GM21717 (cell line): ENCODE data around the gene VPS4B.

Experiments
- ATAC-seq: cut with Tn5 transposase; IDR thresholded peaks from one replicate; pipeline ENCODE4 v1.9.1; 2021; ENCODE audit warnings: mild to moderate bottlenecking, moderate library complexity; ENCODE audit not compliant: unreplicated experiment

The VPS4B gene

DNA sequence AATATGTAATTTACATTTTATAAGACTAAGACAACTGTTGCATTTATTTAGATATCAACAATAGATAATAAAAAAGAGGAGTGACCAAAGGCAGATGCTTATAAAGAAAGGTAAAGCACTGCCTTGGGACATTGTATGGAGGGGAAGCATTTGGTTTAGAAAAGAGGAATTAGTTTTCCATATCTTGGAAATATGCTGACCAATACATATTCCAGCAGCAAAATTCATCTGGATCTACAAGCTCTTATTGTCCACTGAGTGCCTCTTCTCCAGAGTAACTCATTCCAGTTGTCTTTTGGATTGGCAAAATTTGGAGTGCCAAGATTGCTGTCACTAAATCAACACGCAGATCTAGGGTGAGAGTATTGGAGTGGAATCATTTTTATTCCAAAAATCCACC is 8.9 kb upstream of the VPS4B start:
- no peak for ATAC-seq

DNA sequence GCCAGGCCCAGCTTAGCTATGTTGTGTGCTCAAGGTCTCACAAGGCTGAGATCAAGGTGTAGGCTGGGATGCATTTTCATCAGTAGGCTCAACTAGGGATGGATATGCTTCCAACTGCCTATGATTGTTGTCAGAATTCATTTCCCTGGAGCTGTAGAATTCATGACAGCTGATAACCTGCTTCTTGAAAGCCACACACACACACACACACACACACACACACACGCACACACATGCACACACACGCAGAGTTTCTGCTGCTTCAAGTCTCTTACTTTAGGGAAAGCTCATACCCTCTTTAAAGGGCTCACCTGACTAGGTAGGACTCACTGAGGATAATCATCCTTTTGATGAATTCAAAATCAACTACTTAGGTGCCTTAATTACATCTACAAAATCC is 8.2 kb upstream of the VPS4B start:
- ATAC-seq: no peak

DNA sequence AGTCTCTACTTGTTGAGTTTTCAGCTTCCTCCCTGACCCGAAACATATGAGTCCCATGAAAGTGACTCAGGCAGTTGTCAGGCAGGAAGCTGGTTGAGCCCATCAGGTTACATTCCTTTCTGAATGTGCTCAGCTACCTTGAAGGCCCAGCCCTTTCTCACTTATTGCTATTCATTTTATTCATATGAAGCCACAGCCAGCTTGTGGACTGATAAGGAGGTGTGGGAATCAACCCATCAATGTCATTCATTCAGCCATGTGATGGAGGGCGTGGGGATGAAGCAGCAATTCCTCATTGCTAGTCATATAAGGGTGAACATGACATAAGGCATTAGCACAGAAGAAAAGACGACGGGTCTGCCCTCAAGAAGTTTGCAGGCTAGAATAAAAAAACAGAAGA is 5.3 kb upstream of the VPS4B start:
- ATAC-seq: no peak

DNA sequence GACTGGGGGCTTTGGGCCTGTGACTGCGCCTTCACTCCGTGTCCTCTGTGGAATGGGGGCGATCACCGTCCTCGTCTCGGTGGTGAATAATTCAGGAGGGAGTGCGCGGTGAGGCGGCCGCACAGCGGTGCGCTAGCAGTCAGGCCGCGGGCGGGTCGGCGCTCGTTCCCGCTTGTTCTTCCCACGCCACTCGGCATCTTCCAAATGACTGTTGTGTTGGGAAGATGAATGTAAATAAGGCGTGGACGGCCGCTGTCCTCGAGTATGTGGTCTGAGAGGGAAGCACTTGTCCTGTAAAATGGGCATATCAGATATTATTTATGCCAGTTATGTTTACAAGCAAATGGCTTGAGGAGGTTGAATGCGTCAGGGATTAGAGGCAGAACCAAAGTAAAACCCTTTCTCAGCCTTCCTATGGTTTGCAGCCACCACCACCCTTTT is 608 bp upstream of the VPS4B start:
- ATAC-seq: peak; percentile 32

DNA sequence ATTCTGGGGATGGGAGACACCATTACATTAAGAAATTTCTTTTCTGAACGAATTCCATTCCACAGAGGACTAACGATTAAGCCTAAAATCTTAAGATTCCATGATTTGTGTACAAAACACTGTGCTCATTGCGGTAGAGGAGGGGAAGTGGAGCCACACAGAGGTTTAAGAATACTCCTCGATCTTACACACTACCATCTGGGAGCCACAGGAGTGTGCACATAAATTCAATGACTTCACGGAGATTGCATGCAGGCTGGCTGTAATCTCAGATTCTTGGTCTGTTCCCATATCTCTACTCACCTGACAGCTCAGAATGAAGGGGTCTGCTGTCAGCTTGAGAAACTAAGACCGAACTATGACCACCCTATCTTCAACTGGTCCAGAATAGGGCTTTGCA is 762 bp downstream of the VPS4B start:
- no peak for ATAC-seq

DNA sequence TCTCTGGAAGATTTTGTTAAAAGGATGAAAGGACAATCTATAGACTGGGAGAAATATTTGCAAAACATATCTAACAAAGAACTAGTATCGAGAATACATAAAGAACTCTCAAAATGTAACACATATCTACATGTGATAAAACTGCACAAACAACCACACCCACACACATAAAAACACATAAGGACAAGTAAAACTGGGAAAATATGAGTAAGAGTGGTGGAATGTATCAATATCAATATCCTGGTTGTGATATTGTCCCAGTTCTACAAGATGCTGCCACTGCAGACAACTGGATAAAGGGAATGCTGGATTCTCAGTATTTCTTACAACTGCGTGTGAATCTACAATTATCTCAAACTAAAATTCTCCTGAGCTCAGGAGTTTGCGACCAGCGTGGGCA is 9.3 kb downstream of the VPS4B start:
- ATAC-seq: no peak

DNA sequence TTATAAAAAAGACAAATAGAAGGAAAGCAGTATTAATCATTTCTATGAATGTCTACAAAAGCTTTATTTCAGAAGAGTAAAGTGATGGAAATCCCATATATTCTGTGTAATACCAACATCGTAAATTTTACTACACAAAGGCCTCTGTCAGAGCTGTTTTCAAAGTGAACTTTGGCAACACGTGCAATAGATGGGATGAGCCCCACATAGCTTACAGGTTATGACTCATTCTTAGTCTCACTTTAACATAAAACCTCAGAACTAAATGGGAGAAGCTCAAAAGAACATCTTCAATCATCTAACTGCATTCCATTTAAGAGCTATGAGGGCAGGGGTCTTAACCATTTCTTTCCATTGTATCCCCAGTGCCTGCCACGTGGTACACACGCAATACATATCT is 11.5 kb downstream of the VPS4B start:
- no peak for ATAC-seq

DNA sequence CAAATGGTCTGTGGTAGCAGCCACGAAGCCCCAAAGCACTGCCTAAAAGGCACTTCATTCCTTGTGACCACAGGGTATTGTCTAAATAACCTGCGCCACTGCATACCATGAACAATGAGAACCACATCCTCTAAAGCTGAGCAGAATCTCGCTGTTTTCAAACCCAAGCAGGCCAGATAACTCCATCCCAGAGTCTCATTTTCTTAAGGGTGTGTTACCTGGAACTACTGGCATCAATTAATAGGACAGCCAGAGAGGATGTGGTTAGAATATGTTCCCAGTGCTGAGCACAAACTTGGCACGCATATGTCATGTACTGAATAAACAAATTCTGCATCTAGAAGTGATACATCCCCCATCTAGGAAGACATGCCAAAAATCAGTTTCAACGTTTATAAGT is 13.0 kb downstream of the VPS4B start:
- ATAC-seq: no peak

DNA sequence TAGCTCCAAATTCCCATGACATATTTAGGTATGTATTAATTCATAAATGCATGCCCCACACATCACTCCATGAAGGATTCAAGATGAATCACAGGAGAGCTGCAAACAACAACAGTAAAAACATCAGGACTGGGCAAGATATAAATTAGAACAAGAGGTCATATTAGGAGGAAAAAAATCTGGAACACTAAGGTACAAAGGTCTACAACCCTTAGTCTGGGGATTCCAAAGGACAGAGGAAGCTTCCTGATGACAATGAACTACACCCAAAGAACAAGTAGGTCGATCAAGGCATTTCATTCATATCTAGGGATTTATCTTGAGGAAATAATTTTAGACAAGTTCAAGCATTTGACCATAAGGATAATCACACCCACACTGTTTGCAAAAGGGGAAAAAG is 14.5 kb downstream of the VPS4B start:
- ATAC-seq: no peak

DNA sequence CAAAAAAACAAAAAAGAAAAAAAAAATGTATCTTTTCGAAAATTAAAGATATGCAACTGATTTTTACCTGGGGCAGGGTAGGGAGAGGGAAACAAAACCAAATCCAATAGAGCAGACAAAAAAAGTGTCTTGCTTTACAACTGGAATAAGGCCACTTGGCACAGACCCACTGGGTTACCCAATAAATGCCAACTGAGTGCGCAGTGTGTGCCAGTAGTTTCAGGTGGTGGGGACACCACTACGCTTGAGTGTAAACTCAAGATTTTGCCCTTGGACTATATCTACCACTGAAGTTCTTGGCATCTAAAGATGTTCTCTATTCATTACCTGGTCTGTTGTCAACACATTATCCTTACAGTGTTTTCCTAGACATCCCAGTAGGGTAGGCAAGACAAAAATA is 16.3 kb downstream of the VPS4B start:
- no peak for ATAC-seq

DNA sequence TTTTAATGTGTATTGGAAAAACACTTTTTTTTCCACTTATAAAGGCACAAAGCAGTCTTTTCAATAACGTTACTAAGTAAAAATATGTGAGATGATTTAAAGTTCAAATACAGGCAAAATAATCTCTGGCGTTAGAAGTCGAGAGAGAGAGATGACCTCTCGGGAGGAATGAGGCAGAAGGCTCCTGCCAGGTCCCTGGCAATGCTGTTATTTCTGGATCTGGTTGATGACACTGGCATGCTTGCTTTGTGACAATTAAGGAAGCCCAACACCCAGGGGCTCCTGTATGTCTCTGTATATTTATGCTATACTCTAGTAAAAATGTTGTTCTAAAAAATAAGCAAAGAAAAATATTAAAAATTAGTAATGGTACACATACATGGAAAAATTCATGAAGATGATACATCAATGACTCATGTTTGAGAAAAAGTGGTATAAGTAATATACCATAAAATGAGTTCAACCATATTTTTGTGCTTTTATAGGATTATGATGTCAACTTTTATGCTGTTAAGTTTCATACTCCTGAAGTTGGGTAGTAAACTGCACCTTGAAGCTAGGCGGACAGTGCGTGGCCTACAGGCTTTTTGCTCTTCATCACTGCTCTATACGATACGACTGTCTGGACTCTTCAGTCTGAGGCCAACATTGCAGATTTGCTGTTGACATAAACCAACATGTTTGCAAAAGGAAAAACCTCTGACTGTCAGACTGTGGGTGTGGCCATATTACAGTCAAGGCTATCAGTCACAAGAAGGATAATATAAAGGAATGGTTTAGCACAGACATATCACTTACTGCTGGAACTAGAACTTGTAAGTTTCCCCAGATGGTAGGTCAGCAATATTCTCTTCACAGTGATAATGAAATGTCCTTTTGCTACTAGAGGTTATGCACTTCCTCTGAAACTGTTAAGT is 19.8 kb downstream of the VPS4B start:
- ATAC-seq: no peak

DNA sequence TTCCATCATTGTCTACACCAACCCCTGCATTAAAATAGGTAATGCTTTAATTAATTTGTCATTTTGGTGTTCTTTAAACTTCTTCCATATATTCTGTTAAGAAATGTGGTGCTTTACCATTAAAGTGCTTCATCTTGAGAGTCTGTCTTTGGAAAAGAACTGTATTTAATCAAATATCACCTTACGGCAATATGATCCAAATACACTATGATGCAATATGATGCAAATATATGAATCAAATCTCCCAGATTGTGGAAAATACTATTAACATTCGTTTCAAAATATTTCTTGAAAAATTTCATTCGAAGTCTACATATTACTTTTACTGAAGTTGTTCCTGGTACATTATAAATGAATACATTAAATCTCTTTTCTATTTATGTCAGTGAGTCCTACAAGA is 23.0 kb downstream of the VPS4B start:
- ATAC-seq: no peak

DNA sequence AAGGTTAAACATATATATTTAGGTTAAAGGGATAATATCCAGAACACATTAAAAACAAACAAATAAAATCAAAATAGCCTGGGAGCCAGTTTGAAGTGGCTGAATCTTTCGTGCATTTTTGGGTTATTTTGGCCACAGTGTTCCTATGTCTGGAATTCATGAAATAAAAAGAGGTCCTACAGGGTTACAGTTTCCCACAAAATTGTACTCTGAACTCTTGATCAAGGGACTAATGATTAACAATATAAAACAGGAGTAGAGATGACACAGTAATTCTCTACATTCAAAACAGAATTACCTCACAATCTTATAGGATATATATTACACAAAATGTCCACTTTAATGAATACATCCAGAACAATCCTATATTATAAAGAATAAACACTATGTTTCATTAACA is 24.9 kb downstream of the VPS4B start:
- no peak for ATAC-seq

DNA sequence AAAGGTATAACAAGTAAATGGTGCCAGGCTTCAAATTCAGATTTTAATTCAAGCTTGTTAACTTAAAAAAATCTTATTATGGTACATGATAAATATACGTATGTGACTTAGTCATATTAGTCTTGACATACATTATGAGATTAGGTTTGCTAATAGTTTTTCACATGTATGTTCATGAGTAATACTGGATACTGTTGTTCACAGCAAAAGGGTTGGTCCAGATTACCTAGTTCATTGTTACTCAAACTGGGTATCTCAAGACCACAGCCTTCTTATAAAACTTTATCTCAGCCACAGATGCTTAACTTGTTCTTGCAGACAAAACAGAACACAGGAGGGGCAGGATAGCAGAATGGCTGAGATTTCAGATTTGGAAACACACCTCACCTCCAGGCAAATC is 26.8 kb downstream of the VPS4B start:
- ATAC-seq: no peak

DNA sequence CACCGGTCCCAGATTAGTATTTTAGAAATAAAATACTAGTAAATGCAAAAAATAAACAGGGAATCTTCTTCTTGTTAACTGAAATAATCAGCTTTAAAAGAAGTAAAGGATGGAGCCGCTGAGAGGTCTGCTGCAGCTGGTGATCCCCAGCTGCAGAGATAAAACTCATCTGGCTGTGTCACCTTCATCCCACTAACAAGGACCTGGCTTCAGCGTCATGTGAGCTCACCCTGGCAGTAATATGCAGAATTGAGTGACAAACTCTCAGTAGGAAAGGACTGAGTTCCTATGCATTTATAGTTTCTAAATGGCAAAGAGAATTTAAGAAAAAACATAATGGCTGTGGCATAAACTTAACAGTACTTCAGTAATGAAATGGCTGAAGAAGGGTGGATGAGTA is 27.3 kb downstream of the VPS4B start:
- ATAC-seq: no peak

DNA sequence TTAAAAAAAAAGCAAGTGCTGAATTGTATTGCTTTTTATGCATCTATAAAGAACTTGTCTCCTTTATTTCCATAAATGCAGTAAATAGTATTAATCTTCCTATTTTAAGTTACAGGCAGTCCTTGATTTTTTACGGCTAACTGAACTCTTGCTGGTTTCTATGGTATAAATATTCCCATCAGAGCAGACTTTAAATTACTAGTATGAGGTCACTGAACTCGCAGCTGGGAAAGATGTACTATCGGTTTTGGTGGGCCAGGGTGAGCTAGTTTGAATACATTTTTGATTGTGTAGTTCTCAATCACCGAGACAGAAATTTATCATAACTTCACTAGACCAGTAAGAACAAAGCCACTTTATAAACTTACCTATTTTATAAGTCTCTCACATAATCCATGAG is 34.4 kb downstream of the VPS4B start:
- no peak for ATAC-seq

DNA sequence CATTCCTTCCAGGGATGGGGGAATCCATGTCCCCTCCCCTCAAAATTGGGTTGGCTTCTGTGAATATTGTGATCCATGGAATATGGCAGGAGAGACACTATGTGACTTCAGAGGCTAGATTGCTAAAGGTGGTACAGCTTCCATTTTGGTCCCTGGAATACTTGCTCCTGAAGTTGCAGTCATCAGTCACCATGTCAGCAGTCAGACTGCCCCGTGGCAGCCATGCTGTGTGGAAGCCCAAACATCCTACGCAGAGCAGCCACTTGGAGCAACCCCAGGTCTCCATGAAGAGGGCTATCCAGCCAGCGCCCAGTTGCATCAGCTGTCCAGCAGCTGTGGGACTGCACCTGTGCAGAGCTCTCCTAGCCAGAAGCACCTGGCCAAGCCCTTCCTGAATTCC is 39.4 kb downstream of the VPS4B start:
- no peak for ATAC-seq

DNA sequence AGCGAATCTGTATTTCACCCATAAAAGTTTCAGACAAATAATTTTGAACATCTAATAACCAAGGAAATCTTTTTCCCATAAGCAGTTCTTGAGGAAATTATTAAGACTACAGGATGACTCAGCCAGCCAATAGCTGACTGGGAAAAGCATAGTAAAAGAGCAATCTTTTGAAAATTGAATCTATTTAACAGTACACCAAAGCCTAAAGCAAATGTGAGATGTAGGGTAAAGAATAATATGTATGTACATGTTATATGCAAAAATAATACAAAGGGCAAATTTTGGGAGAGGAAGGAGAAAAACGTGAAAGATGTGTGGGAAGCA is 42.7 kb downstream of the VPS4B start:
- no peak for ATAC-seq

DNA sequence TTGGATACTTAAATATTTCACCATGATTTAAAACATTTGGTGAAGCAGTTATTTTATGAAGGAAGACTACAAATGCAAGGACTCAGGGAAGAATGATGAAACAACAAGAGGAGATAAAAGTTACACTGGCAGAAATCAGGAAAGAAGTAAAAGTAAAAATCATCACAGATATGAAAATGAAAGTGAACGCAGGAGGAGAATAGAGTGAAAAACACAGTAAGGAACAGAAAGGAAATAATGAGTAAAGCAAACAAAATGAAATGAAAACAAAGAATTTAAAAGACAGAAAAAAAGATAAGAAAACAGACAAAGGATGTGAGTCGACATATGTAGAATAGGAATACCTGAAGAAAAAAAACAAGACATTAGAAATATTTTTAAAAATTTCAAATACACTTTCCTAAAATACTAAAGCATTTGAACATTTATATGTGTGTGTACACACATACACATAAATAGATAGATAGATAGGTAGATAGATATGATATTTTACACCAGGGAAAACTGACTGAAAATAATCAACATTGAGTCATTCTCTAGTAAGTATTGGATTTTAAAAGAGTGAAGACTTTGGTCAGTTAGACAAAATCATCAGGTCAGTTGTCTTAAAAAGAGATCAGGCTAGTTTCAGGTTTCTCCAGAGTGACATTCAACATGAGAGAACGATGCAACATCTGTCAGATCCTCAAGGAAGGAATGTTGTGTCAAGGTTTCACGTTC is 43.2 kb downstream of the VPS4B start:
- peak; percentile 62 for ATAC-seq

DNA sequence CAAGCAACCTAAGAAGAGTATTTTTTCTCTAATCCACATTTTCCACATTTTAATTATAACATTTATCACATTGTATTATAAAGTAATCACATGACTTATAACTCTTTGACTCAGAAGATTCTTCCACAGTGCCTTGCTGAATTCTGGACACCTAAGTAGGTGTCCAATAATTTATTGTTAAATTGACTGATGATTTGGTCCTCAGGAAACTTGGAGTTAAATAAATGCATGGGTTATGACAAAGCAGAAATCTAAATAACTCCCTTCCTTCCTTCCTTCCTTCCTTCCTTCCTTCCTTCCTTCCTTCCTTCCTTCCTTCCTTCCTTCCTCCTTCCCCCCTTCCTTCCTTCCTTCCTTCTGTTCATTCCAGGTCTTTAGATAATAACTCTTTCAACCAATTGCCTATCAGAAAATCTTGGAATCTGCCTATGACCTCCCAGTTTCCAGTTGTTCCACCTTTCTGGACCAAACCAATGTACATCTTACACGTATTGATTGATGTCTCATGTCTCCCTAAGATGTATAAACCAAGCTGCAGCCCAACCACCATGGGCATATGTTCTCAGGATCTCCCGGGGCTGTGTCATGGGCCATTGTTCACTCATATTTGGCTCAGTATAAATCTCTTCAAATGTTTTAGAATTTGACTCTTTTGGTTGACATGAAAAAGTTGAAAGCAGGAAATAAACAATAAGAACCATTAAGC is 44.8 kb downstream of the VPS4B start:
- no peak for ATAC-seq

DNA sequence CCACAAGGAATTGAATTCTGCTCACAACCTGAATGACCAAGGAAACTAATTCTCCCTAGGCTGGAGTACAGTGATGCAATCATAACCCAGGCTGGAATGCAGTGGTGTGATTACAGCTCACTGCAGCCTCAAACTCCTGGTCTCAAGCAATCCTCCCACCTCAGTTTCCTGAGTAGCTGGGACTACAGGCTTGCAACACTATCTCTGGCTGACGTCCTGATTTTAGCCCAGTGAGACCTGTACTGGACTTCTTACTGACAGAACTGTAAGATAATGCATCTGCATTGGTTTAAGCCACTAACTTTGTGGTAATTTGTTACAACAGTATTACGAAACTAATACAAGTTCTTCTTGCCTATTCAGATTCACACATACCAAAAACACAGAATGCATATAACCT is 45.7 kb downstream of the VPS4B start:
- no peak for ATAC-seq

DNA sequence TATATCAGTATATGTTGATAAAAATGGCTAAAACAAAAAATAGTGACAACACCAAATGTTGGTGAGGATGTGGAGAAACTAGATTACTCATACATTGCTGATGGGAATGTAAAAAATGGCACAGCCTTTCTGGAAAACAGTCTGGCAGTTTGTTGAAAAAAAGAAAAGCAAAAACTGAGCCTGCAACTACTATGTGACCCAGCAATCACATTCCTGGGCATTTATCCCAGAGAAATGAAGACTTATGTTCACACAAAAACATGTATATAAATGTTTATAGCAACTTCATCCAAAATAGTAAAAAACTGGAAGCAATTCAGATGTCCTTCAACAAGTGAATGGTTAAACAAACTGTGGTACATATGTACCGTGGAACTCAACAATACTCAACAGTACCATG is 47.7 kb downstream of the VPS4B start:
- ATAC-seq: no peak
